HG02885 (cell line): Measurements from ENCODE around the gene PNMA8A.
"Not testable (repeated sequence)": the region's sequence is repeated elsewhere in the genome, so short reads cannot be mapped to it uniquely, and the experiment has no call there.

Source experiments
- ATAC-seq: cut with Tn5 transposase; IDR thresholded peaks from one replicate; pipeline ENCODE4 v1.9.1; 2021; ENCODE audit warnings: mild to moderate bottlenecking; ENCODE audit not compliant: unreplicated experiment, poor library complexity

PNMA8A gene, protein sequence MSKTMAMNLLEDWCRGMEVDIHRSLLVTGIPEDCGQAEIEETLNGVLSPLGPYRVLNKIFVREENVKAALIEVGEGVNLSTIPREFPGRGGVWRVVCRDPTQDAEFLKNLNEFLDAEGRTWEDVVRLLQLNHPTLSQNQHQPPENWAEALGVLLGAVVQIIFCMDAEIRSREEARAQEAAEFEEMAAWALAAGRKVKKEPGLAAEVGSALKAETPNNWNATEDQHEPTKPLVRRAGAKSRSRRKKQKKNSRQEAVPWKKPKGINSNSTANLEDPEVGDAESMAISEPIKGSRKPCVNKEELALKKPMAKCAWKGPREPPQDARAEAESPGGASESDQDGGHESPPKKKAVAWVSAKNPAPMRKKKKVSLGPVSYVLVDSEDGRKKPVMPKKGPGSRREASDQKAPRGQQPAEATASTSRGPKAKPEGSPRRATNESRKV

DNA sequence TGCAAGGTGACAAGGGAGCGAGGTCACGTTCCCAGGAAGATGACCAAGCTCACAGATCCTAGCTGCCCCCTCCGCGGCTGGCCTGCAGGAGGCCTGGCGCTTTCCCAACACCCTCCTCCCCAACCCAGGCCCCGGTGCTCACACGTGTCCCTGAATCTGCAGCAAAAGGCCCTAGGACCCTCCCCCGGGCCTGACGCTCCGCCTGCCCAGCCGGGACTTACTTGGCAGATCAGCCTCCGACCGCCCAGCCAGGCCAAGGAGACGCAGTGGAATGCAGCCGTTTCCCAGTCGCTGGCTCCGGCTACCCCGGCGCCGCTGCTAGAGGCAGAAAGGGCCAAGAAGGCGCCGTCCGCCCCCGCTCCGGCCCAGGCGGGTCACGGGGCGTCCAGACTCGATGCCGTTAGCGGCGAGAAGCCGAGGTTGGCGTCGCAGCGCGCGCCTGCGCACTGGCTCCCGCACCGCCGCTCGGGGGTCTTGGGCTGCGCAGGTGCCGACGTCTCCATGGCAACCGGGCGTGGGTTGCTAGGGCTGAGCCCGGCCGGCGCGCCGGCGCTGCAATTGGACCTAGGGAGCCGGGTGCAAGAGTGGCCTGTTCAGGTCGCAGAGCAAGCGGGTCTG, at the start of gene PNMA8A:
PNMA8A (minus strand) TSS at position 448 of the 618 bp plus-strand sequence. CDS start 528 bp downstream, outside the sequence.
- no peak for ATAC-seq

DNA sequence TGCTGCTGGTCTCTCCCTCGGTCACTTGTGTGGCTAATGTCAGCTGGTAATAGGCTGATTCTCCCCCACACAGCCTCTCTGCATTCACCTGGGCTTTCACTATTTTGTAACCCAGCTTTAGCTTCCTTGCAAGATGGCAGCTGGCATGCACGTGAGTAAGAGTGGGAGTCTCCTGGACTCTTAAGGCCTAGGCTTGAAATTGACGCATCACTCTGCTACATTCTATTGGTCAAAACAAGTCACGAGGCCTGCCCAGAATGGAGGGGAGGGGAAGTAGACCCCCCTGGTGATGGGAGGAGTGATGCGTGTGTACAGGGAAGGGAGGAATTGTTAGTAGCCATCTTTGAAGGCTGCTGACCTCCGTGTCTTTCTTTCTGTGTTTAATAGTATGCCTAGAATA, 49.3 kb upstream of the PNMA8A start:
- ATAC-seq, result no peak

DNA sequence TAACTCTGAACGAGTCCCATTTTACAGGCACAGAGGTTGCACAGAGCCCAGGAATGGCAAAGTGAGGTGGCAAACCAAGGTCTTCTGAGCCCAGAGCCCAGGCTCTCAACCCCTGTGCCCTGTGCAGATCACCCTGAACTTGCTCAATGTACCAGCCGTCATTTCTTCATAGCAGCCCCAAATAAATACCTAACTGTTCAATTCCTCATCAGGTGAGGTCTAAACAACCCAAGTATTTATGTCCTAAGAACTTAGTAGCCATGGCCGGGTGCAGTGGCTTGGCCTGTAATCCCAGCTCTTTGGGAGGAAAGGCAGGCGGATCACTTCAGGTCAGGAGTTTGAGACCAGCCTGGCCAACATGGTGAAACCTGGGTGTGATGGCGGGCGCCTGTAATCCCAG, 46.1 kb upstream of the PNMA8A start:
- ATAC-seq, result no peak

DNA sequence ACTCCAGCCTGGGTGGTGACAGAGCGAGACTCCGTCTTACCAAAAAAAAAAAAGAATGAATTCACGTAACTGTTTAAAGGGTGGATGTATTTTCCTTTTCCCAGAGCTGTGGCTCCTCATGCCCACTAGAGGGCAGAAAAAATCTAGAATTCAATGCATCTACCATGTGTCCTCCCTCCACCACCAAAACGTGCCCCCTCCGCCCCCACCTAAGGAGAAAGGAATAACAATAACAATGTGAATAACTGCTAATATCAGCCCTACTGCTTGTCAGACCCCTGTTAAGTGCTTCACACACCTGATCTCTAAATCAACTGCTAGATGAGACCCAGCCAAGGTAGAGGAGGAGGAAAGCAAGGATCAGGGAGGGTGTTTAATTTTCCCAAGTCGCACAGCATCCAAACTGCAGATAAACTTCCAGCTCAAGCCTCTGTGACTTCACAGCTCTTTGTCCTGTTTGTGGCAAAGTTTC, 44.6 kb upstream of the PNMA8A start:
- ATAC-seq, result no peak

DNA sequence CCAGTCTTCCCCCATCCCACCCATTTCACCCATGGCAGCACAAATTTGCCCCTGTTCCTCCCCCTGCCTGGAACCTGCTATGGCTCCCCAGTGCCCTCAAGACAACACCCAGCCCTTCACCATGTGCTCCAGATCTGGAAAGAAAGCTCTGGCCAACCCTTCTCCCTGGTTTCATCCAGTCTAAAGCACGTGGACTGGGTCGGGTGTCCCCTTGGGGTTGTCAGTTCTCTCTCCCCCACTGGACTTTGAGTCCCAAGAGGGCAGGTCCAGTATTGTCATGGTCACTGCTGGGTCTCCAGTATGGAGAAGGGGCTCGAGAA, 43.9 kb upstream of the PNMA8A start:
- no peak for ATAC-seq

DNA sequence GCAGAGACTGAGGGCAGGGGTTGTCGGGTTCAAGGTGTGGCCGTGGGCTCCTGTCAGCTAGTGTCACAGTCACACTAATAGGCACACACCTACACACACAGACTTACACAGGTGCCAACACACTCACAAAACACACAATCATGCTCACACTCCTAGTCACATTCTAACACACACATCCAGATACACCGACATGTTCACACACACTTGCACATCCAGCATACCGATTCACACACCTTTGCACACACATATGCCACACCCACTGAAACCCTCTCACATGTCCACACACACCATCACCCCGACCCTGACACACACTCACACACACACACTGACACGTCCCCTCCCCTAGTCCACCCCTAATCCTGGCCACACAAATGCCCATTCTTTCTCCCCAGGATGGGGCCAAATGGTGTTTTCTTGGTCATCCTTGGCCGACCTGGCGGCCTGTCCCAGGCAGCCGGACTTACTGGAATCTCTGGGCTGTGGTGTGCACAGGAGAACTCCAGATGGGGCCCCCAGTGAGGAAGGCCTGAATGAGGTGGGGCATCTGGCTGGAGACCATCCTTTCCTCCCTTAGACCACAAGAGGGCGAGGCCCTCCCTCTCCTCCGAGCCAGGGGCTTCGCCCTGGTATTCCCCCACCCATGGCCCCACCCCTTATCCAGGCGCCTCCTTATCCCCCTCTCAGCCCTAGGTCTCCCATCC, 43.4 kb upstream of the PNMA8A start:
- ATAC-seq, result no peak

DNA sequence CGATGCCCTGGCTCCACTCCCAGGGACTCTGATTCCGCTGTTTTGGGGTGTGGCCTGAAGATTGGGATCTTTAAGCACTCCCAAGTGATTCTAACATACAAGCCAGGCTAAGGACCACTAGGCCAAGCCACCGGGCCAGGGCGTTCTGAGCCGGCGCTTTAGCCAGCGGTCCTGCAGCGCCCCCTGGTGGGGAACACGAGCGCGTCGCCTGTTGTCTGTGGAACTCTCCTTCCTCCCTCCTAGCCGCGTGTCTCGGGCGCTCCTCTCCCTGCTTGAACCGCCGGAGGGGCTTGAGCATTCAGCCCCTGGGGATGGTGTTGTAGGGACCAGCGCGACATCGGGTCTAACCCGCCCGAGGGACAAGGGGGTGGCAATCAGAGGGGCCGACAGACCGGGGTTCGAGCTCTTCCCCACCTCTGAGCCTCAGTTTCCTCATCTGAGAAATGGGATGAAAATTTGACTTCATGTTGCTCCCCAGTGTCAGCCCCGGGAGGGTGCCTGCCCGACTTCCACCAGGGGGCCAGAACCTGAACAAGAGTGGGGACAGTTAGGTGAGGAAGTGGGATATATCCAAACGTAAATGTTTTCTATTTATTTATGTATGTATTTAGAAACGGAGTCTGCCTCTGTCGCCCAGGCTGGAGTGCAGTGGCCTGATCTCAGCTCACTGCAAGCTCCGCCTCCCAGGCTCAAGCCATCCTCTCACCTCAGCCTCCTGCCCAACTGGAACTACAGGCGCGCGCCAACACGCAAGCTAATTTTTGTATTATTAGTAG, 42.3 kb upstream of the PNMA8A start:
- no peak for ATAC-seq

DNA sequence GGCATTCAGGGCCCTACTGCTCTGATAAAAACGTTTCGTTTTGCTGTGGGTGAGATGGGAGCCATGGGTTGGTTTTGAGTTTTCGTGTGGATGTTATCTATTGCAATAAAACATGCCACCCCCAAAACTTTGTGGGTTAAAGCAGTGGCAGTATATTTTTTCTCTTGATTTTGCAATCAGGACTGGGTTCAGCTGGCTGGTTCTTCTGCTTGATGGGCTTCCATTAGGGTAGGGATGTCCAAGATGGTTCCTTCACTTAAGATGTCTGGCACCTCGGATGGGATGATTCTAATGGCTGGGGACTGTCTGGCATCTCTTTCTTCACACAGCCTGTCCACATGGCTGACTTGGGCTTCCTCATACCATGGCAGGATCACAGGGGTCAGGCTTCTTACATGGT, 39.9 kb upstream of the PNMA8A start:
- no peak for ATAC-seq

DNA sequence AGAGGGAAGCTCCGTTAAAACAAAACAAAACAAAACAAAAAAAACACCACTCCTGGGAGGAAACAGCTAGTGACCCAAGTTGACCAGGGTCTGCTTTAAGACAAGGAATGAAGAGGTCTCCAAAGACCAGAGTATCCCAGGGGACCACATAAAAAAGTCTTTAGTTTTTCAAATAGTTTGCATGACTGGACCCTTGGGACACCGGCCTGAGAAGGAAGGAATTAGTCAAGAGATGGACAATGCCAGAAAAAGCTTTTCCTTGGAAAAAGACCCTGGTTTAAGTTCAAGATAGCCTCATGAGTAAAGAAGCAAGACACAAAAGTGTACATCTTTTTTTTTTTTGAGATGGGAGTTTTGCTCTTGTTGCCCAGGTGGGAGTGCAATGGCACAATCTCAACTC, 36.8 kb upstream of the PNMA8A start:
- ATAC-seq, result no peak

DNA sequence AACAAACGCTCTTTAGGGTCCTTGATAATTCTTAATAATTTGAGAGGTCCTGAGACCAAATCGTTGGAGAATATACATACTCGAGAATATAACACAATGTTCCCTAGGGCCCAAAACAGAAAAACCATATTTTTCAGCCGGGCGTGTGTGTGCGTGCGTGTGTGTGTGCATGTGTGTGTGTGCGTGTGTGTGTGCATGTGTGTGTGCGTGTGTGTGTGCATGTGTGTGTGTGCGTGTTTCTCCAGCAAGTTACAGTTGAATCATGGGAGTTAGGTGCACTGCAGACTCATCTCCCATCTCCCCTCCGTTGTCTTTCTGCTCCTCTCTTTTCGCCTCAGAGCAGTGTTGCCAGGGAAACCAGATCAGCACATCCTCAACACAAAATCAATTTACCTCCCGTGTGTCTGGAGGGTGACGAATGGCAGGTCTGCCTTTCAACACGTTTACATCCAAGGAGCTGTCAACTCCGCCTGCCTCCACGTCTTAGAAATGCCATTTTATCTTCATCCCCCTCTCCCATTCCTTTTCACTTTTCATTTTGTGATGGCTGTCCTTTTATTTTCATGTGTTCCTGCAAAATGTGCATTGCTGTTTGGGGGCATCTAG, 32.6 kb upstream of the PNMA8A start:
- no peak for ATAC-seq

DNA sequence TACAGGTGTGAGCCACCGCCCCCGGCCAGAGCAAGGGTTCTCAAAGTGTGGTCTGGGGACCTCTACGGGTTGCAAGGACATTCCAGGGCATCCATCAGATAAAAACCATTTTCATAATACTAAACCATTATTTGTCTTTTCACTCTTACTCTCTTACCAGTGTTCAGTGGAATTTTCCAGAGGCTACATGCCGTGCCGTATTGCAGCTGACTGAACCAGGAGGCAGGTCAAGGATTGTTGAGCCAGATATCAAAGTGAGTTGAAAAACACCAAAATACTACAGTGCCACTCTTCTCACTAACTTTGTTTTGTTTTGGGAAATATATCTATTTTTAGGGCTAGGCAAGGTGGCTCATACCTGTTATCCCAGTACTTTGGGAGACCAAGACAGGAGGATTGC, 31.5 kb upstream of the PNMA8A start:
- ATAC-seq, result no peak

DNA sequence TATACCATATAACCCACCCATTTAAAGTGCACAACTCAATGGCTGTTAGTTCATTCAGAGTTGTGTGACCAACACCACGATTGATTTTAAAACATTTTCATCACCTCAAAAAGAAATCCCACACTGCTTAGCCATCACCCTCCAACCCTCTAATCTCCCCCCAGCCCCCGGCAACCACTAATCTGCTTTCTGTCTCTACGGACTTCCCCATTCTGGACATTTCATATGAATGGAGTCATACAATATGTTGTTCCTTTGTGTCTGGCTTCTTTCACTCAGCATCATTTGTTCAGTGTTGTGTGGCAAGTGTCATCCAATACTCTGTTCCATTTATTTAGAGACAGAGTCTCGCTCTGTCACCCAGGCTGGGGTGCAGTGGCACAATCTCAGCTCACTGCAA, 28.3 kb upstream of the PNMA8A start:
- ATAC-seq, result no peak

DNA sequence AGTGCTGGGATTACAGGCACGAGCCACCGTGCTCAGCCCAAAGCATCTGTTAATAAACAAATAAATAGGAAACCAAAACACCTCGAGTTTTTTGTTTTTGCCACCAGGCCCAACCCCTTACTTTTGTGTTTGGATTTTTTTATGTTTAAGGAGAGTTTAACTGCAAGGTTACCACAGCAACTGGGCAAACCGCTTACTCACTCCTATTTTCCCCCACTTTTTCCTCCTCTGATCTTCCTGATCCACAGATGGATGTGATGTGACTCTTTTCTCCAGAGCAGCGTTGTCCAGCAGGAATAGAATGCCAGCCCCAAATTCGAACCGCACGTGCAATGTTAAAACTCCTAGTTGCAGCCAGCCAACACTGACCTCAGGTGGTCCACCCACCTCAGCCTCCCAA, 26.4 kb upstream of the PNMA8A start:
- no peak for ATAC-seq

DNA sequence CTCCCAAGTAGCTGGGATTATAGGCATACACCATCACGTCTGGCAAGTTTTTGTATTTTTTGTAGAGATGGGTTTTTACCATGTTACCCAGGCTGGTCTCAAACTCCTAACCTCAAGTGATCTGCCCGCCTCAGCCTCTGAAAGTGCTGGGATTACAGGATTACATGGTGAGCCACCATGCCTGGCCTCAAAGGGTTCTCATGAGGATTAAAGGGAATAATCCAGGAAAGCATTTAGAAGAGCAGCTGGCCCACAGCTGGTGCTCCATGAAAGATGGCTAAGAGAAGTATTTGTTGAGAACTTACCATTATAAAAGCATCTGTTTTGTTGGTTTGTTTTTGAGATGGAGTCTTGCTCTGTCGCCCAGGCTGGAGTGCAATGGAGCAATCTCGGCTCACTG, 25.5 kb upstream of the PNMA8A start:
- ATAC-seq, result not testable (repeated sequence)

DNA sequence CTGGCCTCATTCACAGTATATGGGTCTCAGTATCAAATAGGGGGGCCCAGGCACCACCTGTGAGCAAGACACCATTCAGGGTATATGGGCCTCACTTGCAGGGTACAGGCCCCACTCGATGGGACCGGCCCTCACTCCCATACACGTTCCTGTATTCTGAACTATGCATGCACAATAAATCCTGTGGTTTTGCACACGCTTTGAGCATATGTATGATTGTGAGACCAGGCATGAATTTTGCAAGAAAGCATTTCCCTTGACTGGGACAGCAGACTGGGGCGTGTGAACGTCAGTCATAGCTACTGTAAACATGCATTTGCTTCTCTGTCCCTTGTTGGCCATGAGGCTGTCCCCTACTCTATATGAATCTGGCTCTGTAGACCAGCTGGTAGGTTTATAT, 24.9 kb upstream of the PNMA8A start:
- ATAC-seq, result no peak

DNA sequence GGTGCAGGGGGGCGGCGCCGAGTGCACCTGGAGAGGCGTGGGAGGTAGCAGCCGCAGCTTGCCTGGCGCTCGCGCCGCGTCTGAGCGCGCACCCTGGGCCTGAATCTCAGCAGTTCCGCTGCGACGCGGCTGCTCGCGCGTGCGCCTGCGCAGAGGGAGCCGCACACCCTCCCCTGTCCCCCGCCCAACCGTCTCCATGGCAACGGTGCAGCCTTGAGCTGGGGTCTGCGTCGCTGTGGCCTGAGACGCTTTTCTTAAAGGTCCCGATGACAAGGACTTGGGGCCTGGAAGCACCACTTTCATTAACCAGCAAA, 24.4 kb upstream of the PNMA8A start, which contains the start of gene PNMA8B:
PNMA8B (minus strand) TSS at position 82 of the 314 bp plus-strand sequence. CDS start 402 bp downstream, outside the sequence.
- no peak for ATAC-seq

DNA sequence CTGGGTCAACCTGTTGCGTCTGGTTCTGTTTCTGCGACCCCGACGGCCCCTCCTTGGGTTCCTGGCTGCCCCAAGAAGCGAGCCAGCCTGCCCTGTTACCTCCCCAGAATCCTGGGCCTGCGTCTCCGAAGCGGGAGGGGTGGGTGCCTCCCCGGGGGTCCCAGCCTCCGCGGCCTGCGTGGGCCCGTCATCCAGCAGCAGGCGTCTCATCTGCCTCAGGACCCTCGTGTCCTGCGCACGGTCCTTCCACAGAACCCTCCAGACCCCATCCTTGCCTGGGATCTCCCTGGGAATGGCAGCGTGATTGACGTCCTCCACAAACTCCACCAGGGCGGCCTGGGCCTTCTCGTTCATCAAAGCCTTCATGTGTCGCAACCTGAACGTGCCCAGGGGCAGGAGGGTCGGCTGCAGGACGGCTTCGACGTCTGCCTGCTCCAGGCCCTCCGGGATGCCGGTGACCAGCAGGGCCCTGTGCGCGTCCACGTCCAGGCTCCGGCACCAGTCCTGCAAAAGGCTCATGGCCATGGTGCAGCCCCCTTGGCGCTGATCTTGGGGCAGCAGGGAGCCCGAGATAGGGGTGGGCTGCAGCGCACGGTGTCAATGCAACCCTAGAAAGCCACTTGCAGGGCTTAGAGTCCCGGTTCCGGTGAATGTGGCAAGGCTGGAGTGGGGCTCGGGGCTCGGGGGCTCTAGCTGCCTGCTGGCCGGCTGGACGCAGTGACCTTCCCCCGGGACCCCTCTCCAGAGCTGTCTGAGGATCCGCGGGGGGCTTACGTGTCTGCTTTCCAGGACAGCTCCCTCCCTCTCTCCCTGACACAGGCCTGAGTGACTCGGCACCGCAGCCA, 23.8 kb upstream of the PNMA8A start:
- no peak for ATAC-seq

DNA sequence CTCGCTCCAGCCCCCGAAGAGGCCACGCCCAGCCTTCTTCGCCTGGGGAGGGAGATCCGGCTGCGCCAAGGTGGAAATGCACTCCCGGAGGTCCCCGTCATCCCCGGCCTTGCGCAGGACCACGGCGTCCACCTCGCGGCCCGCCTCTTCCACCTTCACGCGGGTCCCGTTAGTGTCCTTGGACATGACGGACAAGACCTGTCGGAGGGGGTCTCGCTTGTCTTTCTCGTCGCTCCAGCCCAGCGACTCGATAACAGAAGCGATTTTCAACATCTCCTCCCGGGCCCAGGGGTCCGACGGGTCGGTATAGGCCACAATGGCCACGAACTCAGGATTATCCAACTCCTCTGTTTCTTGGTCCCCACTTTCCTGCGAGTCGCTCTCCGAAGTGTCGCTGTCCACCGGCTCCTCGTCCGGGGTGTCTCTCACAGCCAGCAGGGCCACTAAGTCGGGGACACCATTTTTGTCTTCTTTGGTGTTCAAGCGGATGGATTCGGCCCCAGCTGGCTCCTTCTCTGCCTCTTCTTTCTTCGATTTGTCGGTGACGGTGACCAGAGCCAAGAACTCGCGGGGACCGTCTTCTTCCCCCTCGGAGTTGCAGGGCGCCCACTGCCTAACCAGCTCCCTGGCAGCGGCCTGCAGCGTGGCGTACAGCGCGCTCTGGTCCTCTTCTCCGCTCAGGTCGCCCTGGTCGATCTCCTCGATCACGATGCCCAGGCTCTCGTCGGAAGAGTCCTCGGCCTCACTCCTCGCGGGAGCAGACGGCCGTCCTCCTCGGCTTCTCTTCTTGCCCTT, 23.0 kb upstream of the PNMA8A start:
- no peak for ATAC-seq
